GM18861 (cell line): ENCODE results near the gene SPATA17.

Experiments used
- ATAC-seq: cut with Tn5 transposase; IDR thresholded peaks from one replicate; pipeline ENCODE4 v1.9.1; 2021; ENCODE audit not compliant: unreplicated experiment

SPATA17 gene

DNA sequence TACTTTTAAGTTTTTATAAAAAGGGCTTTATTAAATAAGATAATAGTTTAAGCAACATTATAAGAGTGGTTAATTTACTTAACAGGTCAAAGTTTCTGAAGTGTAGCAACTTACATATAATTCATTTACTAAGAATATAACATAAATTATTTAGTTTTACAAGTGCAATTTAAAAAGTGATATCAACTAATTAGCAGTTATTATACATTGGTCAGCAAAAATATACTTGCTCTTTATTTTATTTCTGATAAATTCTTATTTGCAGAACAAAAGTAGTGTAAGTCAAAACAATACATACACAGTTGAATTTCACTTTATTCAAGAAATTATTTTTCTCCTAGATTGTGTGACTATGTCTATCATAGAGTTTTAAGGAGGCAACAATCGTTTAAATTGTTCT lies 215.6 kb downstream of the SPATA17 start:
- ATAC-seq = no peak

DNA sequence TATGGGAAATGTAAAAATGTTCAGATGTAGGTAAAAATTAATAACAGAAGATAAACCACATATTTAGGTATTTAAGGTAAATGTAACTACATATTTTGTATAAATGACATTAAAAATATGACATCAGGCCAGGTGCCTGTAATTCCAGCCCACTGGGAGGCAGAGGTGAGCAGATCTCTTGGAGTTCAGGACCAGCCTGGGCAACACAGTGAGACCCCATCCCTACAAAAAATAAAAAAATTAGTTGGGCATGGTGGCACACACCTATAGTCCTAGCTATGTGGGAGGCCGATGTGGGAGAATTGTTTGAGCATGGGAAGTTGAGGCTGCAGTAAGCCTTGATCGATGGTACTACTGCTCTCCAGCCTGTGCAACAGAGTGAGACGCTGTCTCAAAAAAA lies 216.5 kb downstream of the SPATA17 start:
- ATAC-seq = no peak

DNA sequence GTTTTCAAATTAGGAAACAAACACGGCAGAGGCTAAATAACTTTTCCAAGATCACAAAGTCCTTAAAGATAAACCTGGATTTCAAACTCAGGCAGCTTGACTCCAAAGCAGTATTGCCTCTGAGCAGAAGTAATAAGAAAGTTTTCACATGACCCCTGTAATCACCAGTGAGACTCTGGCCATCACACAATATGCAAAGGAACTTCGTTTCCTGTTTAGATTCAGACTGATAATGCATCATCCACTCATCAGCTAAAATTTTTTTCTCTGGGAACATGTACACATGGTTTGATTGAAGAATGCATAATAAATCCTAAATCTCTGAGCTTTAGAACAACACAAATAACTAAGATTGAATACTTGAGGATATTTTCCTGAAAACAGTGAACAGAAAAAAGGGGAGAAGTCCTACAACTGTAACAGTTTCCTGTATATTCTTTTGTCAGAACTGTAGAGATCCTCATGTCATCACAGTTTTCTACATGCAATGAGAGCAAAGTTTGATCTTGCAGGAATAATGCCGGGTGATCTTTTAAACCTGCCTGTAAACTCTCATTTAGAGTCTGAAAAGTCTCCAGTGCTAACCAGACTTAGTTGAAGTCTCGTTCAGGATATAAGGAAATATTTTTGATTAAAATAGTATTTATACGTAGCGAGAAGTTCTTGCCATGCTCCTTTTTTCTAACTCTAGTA lies 225.3 kb downstream of the SPATA17 start:
- ATAC-seq = no peak

DNA sequence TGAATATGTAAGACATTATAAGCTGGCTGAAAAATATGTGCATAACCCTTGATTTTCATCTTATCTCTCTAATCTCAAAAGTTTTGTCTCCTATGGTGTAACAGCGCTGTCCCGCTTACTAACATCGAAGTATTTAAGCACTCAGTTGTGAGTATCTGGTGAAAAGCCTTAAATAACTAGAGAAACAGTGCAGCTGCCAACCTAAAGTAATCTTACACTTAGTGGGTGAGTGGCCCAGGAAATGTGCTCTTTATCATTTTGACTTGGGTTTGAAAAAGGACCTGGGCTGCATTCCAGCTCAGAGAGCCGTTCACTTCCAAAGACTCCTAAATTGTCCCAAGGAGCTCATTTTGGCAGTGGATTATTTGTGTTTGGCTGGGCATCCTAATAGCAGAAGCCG lies 225.9 kb downstream of the SPATA17 start:
- no peak for ATAC-seq

DNA sequence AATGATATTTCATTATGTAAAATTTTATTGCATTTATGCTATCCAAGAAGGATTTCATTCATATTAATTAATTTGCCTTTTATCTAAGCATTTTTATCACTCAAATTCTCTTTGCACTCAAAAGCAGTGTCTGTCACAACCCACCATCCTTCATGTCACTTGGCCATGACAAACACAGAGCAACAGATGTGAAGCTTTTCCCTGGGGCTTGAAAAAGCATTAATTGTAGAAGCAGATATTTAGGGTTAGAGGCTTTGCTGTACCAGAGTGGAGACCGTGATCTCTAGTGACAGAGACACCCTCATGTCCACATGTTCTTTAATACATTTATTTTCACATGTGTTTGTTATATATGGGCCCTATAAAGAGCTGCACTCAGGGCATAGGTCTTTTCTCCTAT lies 230.5 kb downstream of the SPATA17 start:
- ATAC-seq = no peak

DNA sequence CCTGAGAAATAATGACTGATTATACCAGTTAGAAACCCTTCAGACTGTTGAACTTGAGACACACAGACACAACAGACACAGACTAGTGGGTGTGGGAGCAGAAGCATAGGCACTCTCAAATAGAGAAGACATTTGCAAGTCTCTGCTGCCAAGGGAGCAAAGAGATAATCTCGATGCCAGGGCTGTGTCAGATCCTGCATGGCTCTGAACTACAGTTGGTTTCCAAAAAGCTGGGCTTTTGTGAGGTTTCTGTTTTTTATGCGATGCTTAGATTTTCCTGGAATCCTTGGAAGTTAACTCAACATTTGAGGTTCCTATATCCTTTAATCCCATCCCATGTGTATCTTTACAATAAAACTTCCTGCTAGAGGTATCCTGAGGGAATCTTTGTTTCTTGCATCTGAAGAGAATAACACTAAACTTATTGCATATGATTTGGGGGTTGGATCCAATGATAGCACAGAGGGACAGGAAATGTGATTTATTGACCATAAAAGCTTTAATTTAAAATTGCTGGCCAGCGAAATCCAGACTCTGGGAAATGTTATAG lies 236.4 kb downstream of the SPATA17 start:
- no peak for ATAC-seq

DNA sequence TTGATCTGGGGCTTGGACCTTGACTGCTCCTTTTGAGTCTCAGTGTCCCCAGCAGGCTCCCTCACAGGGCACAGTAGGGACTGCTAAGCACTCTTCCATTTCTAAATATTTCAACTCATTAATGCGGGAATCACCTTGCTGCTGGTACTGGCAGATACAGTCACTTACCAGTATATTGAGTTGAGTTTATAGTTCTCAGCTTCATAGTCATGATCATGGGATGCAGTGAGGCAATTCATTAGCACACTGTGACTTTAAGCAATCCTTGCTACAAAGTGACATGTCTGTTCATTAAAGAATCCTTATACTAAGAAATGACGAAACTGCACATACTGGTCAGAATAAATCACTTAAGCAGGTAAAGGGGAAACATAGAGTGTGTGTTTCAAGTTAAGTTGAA lies 240.8 kb downstream of the SPATA17 start:
- no peak for ATAC-seq

DNA sequence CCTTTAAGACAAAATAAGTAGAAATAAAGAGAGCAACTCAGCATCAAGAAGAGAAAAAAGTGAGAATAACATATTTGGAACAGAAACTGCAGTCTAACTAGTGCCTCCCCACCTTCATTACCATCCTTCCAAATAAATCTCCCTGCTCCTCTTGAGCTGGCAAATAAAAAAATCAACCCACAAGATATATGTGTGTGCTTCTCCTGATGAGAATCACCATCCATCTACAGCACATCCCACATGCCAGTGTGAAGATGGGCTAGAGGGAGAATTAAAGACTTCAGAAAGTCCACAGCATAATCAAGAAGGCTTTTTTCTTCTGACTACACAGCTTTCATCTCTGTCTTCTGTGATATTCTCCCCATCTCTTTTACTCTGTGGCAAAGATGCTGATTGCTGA lies 244.1 kb downstream of the SPATA17 start:
- ATAC-seq = no peak

DNA sequence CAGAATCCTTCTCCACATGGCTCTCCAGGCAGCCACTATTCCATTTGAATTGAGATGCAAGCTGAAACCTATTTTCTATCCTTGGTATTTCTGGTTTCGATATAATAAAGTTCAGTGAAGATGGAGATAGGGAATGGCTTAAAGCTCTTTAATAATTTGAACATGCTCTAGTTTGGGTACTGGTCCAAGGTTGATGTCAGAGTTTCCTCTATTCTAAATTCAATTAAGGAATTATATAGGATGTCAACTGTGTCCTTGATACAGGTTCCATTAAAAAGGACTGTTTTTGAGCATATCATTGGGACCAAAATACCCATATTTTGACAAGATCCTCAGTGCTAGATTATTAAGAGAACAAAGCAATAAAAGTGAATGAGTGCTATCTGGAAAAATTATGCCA lies 245.3 kb downstream of the SPATA17 start:
- ATAC-seq = no peak

DNA sequence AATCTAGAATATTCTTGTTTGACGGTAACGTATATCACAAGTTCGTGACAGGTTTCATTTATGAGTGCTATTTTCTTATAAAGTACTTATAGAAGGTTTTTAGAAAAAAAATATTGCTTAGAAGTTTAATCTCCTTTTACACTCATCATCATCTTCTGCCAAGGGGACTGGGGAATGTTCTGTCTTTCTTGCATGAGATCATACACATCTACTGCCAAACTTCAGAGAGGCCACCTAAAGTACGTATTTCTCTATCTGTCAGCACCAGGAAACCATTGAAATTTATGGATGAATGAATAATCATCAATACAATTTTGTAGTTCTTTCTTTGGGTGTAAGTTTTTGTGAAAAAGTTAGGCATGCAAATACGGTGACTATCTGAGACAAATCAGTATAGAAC lies 245.8 kb downstream of the SPATA17 start:
- no peak for ATAC-seq

DNA sequence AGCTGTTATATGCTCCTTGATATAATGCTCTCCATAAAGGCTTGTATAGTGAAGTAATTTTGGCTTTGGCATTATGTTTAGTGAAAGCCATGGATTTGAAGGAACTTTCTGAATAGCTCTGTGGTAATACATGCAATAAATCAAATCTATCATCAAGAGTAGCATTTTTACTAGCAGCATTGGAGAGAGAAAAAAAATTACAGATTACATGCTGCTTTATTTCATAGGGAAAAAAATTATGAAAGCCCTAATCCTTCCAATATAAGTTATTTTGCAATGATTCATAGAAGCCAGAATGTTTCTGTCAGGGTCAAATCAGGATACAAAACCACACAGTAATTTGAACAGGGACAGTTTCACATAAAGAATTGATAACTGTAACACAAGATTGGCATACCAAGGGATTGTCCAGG lies 250.0 kb downstream of the SPATA17 start:
- ATAC-seq = no peak

DNA sequence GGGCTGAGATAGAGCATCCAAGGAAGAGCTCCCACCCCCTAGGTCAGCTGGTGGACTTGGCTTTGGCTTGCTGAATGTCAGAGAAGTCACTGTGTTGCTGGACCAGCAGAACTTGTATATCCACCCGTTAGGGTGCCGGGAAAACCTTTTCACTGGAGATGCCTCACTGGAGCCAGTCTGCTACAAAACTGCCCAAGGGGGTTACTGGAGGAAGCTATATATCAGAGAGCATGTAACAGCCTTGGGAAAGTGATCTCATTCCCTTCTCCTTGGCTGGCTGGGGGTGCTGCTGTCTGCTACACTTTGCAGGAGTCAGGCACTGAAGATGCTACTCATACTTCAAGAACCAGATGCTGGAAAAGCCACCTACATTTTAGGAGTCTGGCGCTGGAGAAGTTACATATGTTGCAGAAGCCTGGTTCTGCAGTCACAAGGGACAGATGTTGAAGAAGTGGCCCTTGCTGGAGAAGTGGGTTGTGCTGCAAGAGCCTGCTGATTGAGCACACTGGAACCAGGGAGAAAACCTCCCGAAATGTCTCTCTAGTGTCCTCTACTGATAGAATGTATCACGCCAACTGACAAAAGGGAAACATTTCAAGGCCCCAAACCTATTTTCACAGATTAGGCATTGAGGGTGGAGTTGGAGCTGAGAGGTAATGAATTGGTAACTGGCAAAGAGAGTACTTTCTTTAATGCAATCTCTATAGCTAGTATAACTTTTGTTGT lies 250.6 kb downstream of the SPATA17 start:
- no peak for ATAC-seq

DNA sequence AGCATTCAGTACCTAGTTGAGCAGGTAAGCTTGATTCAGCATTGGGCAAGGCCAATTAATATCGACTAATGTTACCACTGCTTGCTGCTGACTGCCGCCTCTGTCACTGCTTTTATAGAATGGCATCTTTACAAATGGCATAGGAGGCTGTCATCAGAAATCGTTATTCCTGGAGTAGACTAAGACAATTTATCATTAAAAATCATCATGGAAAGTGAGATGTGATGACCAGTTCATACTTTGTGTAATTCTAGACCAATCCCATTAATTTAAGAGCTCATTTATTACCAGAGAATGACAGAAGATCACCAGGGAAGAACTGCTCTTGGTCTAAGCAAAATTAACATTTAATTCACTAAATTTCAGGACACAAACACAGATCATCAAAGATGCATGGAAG lies 254.0 kb downstream of the SPATA17 start:
- ATAC-seq = no peak

DNA sequence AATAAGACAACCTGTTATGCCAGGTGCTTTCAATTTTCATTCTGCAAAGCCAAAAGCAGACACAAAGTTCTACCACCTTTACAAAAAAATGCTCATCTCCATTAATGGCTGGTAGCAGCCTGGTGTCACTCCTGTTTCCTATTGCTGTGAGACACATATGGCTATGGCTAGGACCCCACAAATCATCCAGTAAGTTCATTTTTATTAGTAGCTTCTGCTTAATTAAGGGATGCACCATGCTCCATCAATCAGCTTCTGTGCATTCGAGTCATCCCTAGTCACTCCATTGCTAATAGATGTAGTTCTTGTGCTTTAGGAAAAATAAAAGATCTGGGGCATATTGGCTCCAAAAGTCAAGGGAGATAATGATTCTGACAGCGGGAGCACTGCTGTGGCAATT lies 257.2 kb downstream of the SPATA17 start:
- no peak for ATAC-seq

DNA sequence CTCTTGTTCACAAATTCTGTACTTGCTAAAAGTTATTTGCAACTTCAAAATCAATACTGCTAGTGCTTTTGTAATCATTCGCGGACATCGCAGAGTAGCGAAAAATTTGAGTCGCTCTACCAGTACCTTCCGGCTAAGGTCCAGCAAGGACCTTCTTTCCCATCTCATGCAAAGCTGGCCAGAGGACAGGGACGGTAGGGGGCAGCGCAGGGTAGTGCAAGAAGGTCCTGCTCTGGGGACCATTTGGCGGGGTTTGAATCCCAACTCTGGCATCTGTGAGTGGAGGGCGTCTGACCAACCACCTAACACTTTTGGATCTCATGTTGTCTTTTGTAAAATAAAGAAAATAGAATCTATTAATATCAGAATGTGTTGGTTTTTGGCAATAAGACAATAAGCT lies 258.3 kb downstream of the SPATA17 start:
- no peak for ATAC-seq

DNA sequence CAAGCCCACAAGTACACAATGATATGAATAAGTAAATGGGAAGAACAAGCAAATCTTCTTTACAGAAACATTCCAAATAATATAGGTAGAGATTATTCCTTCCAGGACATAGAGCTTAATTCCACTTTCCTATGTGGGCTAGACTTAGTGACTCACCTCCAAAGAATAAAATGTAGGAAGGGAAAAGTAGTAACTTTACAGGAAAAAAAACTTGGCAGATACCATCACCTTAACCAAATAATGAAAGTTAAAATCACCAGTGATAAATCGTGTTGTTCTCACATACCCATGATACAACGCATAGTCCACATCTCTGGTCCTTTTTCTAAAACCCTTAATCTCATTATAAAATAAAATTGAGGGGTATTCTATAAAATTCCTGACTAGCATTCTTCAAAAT lies 260.8 kb downstream of the SPATA17 start:
- ATAC-seq = no peak

DNA sequence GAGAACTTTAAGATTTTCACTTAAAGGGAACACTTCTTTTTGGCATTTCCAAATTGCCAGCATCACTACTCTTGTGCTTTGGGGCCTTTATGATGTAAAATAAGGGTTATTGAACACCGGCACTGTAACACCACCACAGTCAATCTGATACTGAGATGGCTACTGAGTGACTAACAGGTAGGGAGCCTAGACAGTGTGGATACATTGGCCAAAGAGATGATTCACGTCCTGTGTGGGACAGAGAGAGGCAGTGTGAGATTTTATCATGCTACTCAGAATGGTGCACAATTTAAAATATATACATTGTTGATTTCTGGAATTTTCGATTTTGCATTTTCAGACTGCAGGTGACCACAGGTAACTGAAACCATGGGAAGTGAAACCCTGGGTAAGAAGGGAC lies 261.6 kb downstream of the SPATA17 start:
- ATAC-seq = no peak

DNA sequence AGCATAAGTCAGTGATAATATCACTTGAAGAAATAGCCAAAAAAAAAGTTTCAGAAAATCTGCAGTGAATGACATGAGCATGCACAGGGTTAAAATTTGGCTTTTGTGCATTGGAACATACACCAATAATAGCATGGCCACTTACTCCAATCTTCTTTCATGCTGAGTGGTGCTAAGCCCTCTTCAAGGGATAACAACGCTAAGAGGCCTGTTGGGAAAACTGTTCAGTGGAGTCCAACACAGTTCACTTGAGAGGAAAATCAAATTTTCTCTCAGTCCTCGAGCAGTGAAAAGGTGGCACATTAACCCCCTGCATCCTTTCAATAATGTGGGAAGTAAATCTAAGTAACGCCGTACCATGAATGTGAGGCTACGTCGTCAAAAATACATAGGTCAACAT lies 264.7 kb downstream of the SPATA17 start:
- no peak for ATAC-seq

DNA sequence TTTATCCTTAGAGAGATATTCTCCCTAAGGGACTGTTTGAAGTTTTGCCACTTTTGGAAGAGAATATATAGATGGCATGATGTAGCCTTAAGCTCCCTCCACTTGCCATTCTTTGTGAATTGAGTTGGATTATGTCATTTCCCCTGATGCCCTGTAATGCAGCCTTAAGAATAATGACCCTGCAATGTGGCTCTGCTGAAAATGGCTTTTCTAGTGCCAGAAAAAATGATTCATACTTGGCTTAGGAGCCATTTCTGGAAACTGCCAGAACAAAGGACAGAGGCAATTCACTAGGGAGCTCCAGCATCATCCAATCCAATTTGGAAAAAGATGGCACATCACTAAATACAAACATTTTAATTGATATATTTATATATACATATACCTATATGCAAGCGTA lies 265.3 kb downstream of the SPATA17 start:
- no peak for ATAC-seq

DNA sequence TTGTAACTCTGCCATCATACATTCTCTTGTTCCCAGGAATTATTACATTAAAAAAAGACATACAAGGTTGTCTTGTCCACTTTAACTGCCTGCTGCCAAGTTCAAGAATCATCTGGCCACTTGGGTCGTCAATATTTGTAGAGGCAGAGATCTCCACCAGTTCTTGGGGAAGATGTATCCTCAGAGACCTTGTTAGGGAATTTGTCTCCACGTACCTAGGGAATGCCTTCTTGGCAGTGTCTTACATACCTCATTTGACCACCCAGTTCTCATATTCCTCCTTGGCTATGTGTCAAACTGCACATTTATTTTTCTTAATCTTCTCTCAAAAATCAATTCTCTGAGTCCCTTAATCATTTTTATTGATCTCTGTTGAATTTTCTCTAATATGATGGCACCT lies 266.0 kb downstream of the SPATA17 start:
- no peak for ATAC-seq

DNA sequence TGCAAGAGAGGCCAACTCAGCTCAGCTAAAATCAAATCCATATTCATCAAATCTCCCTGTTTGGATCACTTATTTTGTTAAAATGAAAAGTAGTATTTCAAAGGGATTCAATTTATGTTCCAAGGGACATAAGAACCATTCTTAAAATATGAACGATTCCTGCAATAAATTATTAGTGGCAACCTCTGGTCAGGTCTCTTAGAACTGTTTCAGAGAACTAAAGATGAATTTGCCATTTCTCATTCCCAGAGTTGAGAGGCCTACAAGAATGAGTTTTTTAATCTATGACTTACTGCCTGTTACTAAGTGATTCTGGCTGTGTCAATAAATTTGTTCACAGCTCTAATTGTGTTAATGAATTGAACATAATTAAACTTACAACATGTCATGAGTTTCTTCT lies 268.5 kb downstream of the SPATA17 start:
- ATAC-seq = no peak

DNA sequence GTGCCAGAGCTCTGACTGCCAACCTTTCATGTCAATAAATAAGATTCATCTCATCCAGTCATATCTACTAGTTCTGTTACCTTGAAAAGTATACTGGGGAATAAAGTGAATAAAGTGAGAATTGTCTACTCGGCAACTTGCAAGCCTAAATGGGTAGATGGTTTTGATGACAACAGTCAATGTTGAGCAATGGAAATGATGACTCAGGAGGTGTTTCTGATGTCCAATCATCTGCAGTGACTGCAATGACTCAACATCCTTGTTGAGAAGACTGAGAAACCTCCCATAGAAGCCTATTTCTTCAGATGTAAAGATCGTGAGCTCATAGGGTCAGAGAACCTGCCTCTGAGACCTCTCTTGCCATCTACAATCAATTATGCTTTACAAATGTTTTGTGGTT lies 276.4 kb downstream of the SPATA17 start:
- ATAC-seq = no peak

DNA sequence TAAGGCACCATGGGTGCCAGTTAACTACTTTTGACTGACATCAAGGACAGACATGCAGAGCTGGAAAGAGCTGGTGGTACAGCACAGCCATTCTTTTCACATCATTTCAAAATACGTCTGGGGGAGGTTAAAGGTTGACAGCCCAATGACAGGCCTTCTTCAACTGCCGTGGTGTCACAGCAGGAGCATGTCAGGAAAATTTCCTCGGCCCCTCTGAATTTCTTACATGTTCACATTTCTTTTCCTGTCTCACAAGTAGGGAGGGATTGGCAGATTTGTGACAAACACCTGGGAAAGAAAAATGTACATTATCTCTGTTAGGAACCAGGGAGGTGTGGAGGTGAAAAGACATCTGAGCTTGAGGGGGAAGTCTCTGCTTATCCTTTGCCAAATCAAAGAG lies 279.1 kb downstream of the SPATA17 start:
- no peak for ATAC-seq
